HG03095 (cell line): Measurements from ENCODE around the gene ATP7B.

Experiments
- ATAC-seq: cut with Tn5 transposase; IDR thresholded peaks from one replicate; pipeline ENCODE4 v1.9.1; 2021; ENCODE audit warnings: moderate library complexity; ENCODE audit not compliant: unreplicated experiment

ATP7B gene

GRCh38 chr13:51978796-51979556 is 32.3 kb downstream of the ATP7B start:
- ATAC-seq: no peak

DNA sequence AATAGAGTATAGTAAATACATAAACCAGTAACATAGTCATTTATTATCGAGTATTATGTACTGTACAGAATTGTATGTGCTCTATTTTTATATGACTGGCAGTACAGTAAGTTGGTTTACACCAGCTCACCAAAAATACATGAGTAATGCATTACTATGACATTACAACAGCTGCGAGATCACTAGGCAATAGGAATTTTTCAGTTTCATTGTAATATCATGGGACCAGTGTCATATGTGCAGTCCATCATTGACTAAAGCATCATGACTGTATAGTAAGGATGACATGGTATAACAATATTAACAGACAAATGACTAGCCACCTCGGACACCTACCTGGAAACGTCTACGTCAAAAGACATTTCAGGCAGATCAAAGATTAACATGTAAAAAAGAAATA is 33.6 kb downstream of the ATP7B start:
- ATAC-seq: no peak

GRCh38 chr13:51976890-51977289 is 34.4 kb downstream of the ATP7B start:
- no peak for ATAC-seq

DNA sequence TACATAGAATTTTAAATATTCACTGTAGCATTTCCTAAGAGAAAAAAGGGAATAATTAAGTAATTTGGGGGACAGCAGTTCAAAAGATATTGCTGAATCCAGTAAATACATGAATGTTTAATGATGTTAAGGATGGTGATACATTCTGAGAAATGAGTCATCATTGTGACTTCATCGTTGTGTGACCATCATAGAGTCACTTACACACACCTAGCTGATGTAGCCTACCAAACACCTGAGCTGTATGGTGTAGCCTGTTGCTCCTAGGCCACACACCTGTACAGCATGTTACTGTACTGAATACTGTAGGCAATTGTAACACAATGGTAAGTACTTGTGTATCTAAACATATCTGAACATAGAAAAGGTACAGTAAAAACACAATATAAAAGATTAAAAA is 34.8 kb downstream of the ATP7B start:
- no peak for ATAC-seq

DNA sequence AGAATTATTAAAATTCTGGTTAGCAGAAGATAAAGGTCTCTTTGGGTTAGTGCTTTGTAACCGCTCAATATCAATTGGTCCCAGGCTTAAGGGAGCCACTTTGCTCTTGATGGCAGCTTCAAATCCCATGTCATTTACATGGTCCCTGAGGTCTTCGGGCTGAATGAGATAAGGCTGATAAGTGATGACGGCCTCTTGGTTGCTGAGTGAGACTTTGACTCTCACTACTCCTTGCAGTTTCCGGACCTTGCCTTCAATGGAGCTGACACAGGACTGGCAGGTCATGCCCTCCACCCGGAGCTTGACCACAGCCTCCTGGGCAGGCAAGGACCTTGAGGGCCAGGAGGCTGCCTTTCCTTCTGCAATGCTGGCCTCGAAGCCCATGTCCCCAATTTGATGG is 36.8 kb downstream of the ATP7B start:
- no peak for ATAC-seq

DNA sequence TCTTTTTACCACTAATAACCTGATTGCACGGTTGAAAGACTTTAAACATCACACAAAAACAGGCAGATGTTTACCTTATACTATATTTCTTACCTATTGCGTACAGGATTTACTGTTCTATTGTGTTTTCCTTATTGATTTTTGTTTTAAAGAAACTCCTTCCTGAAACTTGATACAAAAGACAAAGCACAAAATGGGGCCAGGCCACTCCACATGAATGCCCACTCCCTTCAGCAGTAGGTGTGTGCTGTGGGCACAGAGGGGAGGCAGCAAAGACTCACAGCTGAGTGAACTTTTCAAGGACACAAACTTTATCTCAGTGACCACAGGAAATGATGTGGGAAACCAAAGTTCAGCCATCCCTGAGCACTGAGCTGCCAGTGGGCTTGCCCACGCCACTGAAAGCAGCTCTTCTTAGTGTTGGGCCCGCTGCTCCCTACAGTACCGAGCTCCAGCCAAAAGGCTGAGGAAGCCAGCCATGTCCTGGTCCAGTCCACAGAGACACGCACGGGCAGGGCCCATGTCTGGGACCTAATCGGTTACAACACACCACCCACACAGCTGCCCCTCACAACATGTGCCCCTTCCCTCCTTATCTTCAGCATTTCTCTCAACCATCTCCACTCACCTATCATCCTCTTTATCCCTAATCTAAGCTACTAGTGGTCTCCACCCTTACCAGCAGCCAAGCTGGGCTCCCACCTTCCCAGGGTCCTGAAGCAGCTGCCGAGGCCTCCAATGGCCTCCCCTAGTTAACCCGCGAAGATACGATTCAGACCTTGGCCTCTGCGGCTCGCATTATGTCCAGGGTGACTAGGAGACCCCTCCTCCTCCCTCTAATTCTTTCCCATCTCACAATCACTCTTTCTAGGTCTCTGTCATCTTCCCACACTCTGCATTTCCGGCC is 39.5 kb downstream of the ATP7B start:
- ATAC-seq: no peak

GRCh38 chr13:51970349-51970748 is 40.9 kb downstream of the ATP7B start:
- ATAC-seq: no peak

GRCh38 chr13:51967482-51968446 is 43.5 kb downstream of the ATP7B start:
- no peak for ATAC-seq

- ATAC-seq: no peak
Measured at GRCh38 chr13:51966186-51966585, 45.1 kb downstream of the ATP7B start.

DNA sequence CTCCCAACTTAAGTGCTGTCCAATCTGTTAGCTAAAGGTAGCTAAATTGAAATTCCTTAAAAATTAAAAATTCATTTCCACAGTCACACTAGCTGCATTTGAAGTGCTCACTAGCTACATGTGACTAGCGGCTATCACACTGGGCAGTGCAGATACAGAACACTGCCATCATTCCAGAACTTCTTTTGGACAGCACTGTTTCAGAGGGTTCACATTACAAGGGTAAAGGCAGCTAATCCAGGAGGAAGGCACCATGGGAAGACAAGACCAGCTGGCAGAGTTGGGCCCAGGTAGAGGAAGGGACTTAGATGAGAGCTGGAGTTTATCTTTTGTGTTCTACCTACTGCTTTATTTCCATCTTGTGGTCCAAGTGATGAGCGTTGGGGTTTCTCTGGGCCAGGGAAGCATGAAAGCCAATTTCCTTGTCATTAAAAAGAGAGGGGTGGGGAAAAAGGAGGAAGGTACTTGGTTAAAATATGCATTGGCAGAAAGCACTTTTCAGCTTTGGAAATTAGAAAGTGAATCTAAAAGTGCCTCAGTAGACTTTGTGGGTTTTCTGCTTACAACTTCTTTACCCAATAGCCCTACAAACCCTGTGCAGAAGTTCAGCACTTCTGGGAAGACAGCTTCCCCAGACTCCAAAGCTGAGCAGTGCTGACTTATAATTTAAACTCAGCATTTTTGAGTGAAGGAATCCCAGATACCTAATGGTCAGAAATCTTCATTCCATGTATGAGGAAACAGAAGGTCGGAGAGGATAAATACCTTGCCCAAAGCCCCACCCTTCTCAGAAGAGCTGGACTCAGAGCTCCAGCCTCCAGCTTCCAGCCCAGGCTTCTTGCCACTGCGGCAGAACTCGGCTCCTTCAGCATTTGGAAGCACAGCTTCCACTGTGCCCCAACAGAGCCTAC is 49.5 kb downstream of the ATP7B start:
- ATAC-seq: no peak

DNA sequence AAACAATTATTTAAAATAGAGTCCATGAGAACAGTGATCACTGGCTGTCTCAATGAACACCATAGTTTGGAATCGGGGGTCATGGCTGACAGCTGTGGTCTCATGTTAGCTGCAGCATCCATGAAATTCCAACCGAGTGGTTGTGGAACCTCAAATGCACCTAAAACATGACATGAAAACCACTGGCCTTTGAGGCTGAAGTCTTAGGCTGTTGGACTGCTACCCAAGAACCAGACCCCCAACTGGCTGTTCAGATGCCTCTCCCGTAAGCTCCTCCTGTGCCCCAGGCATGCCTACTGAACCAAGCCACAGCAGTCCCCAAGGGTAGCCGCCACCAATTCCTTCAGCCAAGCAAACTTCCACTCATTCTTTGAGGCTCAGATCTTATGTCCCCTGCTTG is 50.5 kb downstream of the ATP7B start:
- no peak for ATAC-seq

GRCh38 chr13:51959773-51960172 is 51.5 kb downstream of the ATP7B start:
- peak; percentile 58 for ATAC-seq

DNA sequence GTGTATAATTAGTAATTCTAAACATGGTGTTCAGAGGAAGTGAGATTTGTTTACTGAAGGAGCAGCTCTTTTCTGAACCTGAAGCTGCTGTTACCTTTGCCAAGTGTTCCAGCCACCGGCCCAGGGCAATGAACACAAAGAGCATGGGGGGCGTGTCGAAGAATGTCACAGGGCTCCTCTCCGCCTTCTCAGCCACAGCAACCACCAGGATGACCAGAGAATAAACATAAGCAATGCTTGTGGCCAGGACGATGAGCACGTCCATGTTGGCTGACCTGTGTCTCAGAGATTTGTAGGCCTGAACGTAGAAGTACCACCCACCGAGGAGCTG is 53.1 kb downstream of the ATP7B start:
- ATAC-seq: peak; percentile 28

- peak; percentile 72 for ATAC-seq
Measured at GRCh38 chr13:51957377-51958216, 53.7 kb downstream of the ATP7B start.

- no peak for ATAC-seq
Measured at GRCh38 chr13:51956717-51957116, 54.5 kb downstream of the ATP7B start.

- ATAC-seq: no peak
Measured at GRCh38 chr13:51955816-51956603, 55.2 kb downstream of the ATP7B start.

DNA sequence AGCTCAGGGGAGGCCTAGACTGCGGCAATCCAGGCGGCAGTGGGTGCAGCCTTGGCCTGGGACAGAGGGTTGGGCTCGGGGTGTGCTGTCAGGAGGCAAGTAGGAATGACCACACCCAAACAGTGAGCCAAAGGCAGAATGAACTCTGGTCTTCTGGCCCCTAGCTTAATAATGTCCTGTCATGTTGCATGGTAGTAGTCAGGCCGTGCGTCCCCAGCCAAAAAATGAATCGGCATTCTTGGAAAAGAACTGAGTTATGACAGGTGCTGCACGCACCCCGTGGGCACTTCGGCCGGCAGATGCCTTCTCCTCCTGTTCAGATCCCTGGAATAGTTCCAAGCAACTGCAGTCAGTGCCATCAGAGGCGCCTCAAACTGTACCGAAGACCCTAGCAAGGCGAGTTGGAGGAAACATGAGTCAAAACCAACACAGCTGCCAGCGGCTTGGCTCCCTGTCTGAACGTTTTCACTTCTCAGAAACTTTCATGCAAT is 55.9 kb downstream of the ATP7B start:
- ATAC-seq: no peak
